HG03045 (cell line): ENCODE data around the gene GGA3.
A peak's percentile ranks its signal among the peaks of the same experiment; 100 is the strongest.
"Not testable (repeated sequence)": the region's sequence is repeated elsewhere in the genome, so short reads cannot be mapped to it uniquely, and the experiment has no call there.

Experiments used
- ATAC-seq: cut with Tn5 transposase; IDR thresholded peaks from one replicate; pipeline ENCODE4 v1.9.1; 2021; ENCODE audit warnings: mild to moderate bottlenecking, moderate library complexity; ENCODE audit not compliant: unreplicated experiment

Gene GGA3

DNA sequence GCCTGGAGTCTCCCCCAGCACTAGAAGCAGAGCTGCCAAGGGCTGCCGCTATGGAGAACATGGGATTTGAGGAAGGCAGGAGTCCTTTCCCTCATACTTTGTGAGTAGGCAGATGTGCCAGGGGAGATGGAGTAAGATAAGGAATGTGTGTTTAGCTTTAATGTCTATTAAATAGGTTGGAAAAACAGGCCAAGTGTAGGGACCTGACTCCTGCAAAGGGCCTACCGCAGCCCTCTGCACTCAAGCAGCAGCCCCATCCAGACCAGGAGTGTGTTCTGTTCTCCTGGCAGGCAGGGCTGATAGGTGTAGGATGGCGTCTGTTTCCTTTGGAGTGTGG lies 11.4 kb upstream of the GGA3 start:
- no peak for ATAC-seq

DNA sequence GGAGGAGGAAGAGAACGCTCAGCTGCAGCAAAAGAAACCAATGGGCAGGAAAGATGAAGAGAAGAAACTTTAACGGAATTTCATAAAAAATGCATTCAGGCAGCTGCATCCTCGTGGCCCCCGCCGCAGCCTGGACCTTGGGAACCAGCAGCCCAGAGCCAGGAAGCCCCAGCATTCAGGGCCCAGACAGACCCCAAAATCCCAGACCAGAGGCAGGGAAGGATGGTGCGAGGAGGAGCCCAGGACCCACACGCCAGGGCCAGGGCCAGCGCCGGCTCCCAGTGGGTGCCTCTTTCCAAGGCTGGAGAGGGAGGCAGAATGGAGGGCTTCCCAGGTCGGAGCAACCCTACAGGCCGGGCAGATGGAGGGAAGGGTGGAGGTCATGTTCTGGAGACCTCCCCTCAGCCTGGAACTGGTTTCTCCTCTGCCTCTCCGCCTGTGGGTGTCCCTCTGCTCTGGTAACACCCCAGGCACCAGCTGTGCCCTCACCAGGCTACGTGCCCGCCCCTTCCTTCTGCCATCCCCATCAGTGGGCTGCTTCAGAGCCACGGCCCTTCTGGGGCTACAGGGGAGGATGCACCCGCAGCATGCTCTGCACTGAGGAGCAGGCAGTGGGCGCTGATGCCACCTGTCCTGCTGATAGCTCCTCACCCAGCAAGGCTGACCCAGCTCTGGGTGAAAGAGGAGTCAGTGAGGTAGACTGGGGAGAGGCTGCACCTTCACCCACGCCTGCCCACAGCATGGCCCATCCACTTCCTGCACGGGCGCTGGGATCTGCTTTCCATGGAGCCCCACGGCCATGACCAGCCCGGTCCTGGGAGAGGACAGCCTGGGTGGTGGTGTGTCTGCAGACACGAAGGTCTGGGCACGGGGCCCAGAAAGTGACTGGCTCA lies 10.8 kb upstream of the GGA3 start:
- ATAC-seq, result no peak

DNA sequence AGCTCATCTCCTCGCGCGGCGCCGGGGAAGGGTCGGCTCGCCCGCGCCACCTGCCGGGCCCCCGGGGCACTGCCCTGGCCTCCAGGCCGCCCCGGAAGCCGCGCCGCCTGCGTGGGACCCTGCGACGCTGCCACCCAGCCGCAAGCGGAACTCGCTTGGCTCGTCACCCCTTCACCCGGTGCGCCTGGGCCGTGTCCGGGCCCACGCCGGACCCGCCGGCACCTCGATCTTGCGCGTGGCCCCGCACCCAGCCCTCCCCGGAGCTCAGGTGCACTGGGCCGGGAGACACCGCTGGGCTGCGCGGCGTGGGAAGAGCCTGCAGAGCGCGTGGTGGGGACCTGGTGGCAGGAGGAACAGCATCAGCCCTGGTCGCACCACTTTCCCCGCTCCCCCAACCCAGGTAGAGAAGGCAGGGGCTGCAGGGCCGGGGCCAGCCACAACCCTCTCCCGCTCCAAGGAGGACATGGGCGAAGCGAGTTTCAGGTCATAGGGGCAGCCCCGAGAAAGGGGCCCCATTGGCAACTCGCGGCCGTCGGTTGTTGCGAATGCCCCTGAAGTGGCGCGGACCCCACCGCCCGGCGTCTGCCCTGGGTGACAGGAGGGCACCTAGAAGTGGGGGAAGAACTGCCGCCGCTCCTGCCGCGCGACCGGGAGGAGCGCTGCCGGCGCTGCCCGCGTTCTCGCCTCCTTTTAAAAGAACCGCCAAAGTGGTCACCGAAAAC lies 10.0 kb upstream of the GGA3 start:
- peak; percentile 67 for ATAC-seq

DNA sequence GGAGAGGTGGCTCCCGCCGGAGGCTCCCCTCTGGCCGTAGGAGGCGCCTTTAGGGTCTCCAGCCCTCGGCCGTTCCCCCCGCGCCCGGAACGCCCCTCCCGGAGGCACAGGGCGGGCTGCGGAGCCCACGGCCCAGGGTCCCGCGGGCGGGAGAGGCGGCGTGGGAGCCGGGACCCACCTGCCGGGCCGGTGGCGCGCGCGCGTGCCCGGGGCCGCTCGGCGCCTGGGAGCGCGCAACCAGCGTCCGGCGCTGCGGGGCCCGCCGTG lies 9.5 kb upstream of the GGA3 start, which contains the start of gene MIF4GD:
TSS of gene MIF4GD (minus strand) at position 266 of the 267 bp plus-strand sequence. CDS start 1,036 bp downstream, outside the sequence.
- ATAC-seq, result peak; percentile 17

DNA sequence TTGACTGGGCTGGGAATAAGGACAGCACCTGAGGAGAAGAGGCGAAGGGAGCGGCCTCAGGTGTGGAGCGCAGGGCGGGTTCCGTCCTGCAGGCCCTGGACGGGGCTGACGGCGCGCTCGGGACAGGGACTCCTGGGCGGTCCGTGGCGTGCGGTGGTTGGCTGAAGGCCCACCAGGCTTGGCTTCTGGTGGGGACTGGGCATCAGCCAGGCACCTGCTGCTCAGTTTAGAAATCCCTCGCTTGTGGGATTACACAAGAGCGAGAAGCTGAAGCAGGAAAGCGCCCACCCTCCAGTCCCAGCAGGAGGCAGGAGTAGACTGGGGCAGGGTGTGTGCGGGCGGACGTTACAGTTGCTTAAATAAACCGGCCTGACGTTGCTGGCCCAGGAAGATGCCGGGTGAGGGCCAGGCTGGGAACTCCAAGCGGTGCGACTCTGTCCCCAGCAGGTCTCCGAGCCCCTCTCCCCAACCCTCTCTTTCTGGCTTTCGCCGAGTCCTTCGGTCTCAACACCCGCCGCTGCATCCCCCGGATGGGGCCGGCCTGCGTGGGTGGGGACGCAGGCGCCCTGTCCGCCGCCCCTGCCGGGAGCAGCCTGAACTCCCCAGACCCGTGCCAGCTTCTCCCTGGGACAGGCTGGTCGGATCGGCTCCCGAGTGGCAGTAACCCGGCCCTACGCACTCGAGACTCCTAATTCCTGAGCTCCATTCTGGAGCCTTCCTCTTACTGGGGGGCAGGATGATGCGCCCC lies 9.0 kb upstream of the GGA3 start:
- peak; percentile 39 for ATAC-seq

DNA sequence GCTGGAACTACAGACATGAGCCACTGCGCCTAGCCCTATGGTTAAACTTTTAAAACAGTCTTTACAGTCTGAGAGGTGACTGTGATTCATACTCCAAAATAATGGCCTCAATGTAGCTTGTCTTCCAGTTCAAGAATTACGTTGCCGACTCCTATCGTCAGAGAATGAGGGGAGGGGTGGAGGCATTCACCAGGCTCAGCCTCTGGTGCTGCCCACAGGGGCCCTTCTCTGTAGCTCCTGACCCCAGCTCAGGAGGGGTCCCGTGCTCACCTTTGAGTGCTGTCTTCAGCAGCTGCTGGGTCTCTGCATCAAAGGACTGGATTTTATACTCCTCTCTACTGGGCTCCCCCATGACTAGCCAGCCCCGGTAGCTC lies 8.4 kb upstream of the GGA3 start:
- no peak for ATAC-seq

DNA sequence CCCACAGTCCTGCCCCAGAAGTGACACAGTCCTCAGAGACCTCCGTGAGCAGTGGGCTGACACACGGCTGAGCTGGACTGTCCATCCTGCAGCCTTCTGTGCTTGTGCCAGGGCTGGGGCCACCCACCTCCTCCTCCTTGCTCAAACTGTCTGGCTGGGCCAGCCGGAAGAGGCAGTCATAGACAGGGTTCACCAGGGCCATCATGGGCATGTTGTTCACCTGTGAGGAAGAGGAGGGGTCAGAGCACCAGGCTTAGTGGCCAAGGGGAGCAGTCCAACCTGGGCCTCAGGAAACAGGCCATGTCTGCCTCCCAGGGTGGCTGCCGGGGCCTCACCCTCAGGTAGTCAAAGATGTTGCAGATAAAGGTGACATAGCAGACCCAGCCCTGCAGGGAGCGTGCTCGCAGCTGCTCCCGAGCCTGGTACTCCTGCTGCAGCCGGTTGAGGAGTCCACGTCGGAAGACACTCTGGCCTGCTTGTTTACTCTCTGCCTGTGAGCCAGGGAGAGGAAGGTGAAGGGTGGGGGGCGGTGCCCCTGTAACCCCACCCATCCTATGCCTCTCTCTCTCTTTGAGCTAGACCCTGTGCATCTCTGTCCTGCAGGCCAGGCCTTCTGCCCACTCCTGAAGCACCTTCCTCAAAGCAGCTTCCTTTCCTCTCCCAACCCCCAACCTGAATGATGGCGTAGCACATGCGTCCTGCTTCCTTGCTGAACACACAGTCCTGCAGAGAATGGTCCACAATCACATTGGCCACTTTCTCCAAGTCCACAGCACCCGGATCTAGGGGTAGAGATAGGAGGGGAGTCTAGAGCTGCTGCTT lies 6.2 kb upstream of the GGA3 start:
- no peak for ATAC-seq

DNA sequence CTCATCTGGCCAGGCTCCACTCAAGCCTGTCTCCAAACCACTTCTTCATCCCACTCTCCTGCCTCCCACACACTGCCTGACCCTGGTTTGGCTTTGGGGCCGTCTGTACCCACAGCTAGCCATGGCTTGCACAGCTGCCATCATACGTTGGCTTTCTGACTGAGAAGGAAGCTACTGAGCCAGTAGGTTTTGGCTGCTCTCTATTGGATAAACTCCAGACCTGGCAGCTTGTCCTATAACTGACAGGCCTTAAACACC lies 5.7 kb upstream of the GGA3 start:
- no peak for ATAC-seq

DNA sequence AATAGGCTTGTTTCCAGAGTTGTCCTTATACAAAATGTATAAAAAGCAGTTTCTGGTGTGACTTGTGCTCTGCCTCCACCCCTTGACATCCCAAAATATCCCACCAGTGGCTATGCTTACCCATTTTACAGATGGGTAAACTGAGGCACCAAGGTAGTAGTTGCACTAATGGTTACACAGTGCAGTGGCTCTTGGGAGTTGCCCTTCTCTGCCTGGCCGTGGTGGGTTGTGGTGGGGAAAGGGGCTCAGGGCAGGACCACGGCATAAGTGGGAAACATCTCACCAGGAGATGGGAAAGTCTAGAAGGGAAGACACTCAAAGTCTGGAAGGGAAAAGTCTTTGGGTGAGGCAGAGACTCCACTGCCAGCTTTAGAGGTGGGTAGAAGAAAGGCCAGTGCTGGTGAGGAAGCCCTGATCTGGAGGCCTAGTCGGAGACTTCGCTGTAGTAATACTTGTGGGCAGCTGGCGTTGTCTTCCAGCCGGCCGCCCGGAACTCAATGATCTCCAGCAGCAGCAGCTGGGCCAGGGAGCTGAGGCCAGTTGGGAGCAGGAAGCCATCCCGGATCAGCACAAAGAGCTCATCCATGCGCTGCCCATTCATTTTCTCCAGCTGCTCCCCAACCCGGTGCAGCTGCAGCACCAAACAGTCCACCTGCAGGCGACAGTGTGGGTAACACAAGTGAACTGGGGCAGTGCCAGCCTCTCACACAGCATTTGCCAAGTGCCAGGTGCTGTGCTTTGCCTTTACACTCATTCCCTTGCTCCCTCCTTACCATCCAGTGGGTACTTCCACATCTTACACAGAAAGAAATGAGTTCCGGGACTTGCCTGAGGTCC lies 5.1 kb upstream of the GGA3 start:
- ATAC-seq, result no peak

DNA sequence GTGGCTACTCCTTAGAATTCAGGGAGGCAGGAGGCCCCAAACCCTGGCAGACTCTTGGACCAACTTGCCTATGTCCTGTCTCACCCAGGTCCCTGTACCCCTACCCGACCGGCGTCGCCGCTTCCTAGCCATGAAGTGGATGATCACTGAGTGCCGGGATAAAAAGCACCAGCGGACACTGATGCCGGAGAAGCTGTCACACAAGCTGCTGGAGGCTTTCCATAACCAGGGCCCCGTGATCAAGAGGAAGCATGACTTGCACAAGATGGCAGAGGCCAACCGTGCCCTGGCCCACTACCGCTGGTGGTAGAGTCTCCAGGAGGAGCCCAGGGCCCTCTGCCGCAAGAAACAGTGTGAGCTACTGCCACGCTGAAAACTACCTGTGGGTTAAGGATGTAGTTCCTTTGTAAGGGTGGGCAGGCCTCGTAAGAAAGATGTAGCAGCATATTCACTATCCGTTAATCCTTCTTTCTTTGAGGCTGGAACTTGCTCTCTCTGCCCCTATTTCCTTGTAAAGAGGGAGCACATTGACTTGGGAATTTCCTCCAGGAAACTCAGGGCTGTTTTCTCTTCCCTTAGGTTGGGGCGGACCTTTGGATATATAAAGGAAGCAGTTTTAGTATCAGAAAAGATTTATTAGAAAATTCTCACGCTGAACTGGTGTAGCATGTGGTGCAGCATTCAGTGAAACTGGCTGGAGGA lies 4.4 kb upstream of the GGA3 start:
- ATAC-seq, result no peak

DNA sequence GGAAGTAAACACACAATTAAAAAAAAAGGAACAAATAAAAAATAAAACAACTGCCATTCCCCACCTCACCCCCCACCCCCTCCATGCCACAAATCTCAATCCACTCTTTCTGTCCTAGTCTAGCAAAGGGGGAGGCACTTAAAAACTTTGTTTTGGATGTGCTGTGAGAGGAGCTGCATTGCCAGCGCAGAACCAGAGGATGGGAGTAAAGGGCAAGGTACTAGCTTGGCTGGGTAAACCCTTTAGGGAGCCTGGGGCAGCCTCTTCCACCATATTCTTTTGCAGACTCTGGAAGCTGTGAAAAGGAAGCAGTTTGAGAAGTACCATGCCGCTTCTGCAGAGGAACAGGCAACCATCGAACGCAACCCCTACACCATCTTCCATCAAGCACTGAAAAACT lies 1.6 kb upstream of the GGA3 start:
- no peak for ATAC-seq

DNA sequence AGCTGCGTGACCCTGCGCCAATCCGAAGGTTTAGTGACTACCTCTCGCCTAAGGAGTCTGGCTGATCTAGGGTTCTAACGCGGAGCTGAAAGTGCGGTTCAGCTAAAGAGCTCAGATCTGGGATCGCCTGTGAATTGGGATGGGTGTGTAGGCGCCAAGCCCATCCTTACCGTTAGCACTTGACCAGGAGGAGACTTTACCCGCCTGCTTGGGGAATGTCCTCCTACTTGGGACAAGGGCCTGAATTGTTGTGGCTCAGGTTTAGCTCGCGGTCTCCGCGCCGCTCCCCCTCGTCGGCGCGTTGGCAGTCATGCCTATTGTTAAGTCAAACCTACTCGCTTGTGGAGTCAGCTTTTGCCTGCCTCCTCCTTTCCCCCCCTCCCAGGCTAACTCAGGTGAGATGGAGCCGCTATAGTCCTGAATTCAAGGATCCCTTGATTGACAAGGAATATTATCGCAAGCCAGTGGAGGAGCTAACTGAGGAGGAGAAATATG lies 753 bp upstream of the GGA3 start:
- ATAC-seq, result peak; percentile 3

DNA sequence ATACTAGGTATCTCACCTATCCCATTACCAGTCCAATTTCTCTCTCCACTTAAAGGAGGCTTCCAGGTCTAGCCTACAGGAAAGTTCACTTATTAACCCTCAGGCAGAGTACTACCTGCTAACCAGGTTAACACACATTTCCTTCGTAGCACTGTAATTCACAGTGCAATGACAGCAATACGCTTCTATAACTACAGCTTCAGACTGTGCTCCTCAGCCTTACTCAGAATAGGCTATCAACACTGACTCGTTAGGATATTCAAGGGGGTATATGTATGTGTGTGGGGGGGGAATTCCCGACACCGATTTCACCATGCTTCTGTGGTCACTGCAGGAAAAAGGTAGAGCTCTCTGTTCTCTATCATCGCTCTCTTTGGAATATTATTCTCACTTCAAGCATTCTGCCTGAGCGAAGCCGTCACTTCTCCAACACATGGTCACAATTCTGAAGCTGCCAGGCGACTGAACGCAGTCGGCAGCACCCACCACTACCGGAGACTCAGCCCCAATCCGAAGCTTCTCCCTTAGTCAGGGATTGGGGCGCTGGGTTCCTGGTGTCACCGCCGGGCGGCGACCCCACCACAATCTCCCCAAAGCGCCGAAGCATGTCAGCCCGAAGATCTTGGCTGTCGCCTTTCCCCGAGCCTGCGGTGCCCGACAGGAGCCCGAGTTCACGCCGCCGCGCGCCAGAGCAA lies 618 bp downstream of the GGA3 start:
- ATAC-seq, result peak; percentile 29

DNA sequence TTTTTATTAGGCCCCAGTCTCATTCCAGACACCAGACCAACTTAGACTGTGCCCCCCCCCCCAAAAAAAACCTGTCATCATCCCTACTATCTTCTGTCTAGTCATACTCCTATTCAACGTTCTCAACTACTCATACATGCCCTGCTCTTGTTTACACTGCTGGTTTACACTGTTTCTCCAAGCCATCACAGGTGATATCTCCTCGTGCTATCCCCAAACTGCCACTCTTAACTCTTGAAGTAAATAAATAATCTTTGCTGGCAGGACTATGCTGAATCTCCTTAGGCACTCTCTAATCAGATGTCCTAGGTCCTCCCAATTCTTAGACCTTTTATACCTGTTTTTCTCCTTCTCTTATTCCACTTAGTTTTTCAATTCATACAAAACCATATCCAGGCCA lies 4.2 kb downstream of the GGA3 start:
- not testable (repeated sequence) for ATAC-seq

DNA sequence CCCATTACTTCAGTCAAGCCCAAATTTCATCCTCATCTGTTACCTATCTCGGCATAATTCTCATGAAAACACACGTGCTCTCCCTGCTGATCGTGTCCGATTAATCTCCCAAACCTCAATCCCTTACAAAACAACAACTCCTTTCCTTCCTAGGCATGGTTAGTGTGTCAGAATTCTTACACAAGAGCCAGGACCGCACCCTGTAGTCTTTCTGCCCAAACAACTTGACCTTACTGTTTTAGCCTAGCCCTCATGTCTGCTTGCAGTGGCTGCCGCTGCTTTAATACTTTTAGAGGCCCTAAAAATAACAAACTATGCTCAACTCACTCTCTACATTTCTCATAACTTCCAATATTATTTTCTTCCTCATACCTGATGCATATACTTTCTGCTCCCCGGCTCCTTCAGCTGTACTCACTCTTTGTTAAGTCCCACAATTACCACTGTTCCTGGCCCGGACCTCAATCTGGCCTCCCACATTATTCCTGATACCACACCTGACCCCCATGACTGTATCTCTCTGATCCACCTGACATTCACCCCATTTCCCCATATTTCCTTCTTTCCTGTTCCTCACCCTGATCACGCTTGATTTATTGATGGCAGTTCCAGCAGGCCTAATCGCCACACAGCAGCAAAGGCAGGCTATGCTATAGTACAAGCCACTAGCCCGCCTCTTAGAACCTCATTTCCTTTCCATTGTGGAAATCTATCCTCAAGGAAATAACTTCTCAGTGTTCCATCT lies 5.3 kb downstream of the GGA3 start:
- ATAC-seq, result not testable (repeated sequence)

DNA sequence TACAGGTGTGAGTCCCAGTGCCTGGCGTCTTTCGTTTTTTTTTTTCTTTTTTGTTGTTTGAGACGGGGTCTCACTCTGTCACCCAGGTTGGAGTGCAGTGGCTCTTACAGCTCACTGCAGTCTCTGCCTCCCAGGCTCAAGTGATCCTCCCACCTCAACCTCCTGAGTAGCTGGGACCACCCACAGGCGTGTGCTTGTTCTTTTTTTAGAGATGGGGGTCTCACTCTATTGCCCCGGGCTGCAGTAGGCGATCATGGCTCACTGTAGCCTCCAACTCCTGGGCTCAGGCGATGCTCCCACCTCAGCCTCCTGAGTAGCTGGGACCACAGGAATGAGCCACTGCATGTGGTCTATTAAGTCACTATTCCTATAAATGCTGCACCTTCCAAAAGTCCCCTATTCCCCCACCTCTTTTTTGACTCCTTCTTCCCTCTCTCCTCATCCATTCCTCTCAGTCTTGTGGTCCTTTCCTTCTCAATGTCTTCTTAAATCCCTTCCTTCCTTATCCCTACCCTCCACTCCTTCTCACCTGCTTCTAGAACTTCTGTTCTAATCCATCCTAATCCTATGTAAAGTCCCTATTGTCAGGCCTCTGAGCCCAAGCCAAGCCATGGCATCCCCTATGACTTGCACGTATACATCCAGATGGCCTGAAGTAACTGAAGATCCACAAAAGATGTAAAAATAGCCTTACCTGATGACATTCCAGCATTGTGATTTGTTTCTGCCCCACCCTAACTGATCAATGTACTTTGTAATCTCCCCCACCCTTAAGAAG lies 9.2 kb downstream of the GGA3 start:
- ATAC-seq, result no peak

DNA sequence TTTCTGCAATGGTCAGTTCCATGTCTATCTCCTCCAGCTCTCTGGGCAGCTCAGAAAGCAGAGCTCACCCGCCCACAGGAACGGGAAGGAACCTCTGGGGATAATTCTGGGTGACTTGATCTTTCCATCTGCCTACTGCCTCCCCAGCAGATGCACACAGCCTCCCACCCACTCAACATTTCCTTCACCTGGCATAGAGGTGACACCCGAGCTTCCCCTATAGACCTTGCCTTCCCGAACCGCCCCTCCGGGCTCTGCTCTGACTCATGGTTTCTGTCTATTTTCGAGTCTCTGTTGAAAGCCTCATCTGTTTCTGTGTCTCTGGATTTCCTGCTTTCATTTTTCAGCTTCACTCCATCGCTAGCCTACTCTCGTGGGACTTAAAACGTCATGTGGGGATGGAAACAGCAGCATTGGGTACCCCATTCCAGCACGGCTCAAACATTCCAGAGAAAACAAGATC lies 11.4 kb downstream of the GGA3 start:
- ATAC-seq, result peak; percentile 85
